ENCODE data around the gene FBXO38. TPM values are rescaled to one million over a fixed set of nuclear protein-coding genes. Genes with fewer than 3 reads are reported as not detected.

FBXO38 gene
- polyA plus RNA-seq, 1 of the 3 experiments (the other 2 are of a cell fraction) = 15.5 TPM

- TF ChIP-seq, protein P1, sequence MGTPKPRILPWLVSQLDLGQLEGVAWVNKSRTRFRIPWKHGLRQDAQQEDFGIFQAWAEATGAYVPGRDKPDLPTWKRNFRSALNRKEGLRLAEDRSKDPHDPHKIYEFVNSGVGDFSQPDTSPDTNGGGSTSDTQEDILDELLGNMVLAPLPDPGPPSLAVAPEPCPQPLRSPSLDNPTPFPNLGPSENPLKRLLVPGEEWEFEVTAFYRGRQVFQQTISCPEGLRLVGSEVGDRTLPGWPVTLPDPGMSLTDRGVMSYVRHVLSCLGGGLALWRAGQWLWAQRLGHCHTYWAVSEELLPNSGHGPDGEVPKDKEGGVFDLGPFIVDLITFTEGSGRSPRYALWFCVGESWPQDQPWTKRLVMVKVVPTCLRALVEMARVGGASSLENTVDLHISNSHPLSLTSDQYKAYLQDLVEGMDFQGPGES (IDR thresholded peaks at IDR 0.05; ENCODE audit: low read depth, low read length) = no peak
- TF ChIP-seq CTCF (IDR thresholded peaks at IDR 0.05) = no peak
- TF ChIP-seq RCOR1 (IDR thresholded peaks at IDR 0.05; ENCODE audit: low read length) = no peak
- TF ChIP-seq MAX (IDR thresholded peaks at IDR 0.05; ENCODE audit: low read depth) = no peak
- TF ChIP-seq RAD21 (IDR thresholded peaks at IDR 0.05; ENCODE audit: low read length) = no peak
- TF ChIP-seq MXI1 (IDR thresholded peaks at IDR 0.05; ENCODE audit: low read depth, low read length) = no peak
- TF ChIP-seq TEAD4 (IDR thresholded peaks at IDR 0.05; ENCODE audit: borderline replicate concordance, insufficient read depth) = no peak
Observed at GRCh38 chr5:148483750-148484149, 100.0 kb downstream of the FBXO38 start (continued).

GRCh38 chr5:148484651-148485050 lies 100.9 kb downstream of the FBXO38 start:
- DNase-seq = no peak
- no peaks in the 10 kb centered on the region for H4K20me1 ChIP-seq (ENCODE audit: insufficient read depth)
- H3K9me3 ChIP-seq = no peaks in the 10 kb centered on the region
- H3K9ac ChIP-seq = no peak overlapping the region
- TF ChIP-seq ELF1 (IDR thresholded peaks at IDR 0.05) (no peak), RFX5 (IDR thresholded peaks at IDR 0.05; ENCODE audit: low read length) (no peak), RAD21 (IDR thresholded peaks at IDR 0.05; ENCODE audit: low read length) (no peak)
- H3F3A ChIP-seq (replicated peaks; ENCODE audit: insufficient read depth) = no peaks in the 10 kb centered on the region
- POLR2A ChIA-PET = no interaction called here
- H3K79me2 ChIP-seq (ENCODE audit: insufficient read depth) = no peaks in the 10 kb centered on the region
- CTCF ChIA-PET = interaction anchor here (1.1 to 2.3 kb wide), 2 partner anchors 28 to 246 kb away, joined by 5 to 6 read pairs; no protein-coding TSS in a partner anchor
- no peaks in the 10 kb centered on the region for H3K36me3 ChIP-seq (replicated peaks in 1 of 2; ENCODE audit: control insufficient read depth in 1 of 2, insufficient read depth in 2 of 2, low read length in 1 of 2)
- H3K27me3 ChIP-seq (ENCODE audit: insufficient read depth) = no peaks in the 10 kb centered on the region
- H3K4me3 ChIP-seq (ENCODE audit: low read depth in 2 of 2, low read length in 1 of 2) = no peak overlapping the region
- H3K4me1 ChIP-seq (ENCODE audit: control insufficient read depth in 1 of 2, insufficient read depth in 2 of 2, low read depth in 1 of 2, low read length in 1 of 2) = no peaks in the 10 kb centered on the region
- no peaks in the 10 kb centered on the region for H3K9me2 ChIP-seq
- no peak overlapping the region for H3K27ac ChIP-seq (ENCODE audit: low read depth in 2 of 2, low read length in 1 of 2)
- no peak overlapping the region for H2AFZ ChIP-seq (ENCODE audit: low read depth)
- H3K4me2 ChIP-seq = no peak overlapping the region

DNA sequence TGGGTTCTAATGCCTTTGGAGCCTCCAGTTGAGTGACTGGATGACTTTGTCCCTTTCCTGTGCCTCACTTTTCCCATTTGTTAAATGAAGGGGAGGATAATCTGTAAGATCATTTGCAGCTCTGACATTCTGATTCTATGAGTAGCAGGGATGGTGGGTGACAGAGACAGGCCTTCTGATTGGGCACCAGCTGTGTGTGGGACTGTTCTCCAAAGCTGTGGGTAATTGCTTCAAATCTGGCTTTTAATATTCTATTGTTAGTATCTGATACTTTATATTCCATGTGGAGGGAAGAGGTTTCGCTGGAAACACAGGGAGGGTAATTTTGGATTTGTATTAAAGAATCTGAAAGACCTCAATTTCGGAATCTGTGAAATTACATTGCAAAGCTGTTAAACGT lies 102.7 kb downstream of the FBXO38 start:
- DNase-seq = no peak
- H3K27me3 ChIP-seq (ENCODE audit: insufficient read depth) = no peaks in the 10 kb centered on the region
- 34% methylated on average over 3 of the region's 3 CpGs for WGBS (ENCODE audit: low lambda C conversion rate)
- TF ChIP-seq FOSL2 (IDR thresholded peaks at IDR 0.05; ENCODE audit: borderline replicate concordance, low read depth) = no peak
- TF ChIP-seq SMC3 (IDR thresholded peaks at IDR 0.05; ENCODE audit: low read depth, low read length) = no peak
- TF ChIP-seq RXRA (IDR thresholded peaks at IDR 0.05; ENCODE audit: borderline replicate concordance, low read depth) = no peak
- TF ChIP-seq, protein P2, sequence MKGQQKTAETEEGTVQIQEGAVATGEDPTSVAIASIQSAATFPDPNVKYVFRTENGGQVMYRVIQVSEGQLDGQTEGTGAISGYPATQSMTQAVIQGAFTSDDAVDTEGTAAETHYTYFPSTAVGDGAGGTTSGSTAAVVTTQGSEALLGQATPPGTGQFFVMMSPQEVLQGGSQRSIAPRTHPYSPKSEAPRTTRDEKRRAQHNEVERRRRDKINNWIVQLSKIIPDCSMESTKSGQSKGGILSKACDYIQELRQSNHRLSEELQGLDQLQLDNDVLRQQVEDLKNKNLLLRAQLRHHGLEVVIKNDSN (IDR thresholded peaks at IDR 0.05; ENCODE audit: borderline replicate concordance, low read depth) = no peak
- TF ChIP-seq, protein P1 (IDR thresholded peaks at IDR 0.05; ENCODE audit: low read depth, low read length) = no peak
- no peak for TF ChIP-seq CHD2 (IDR thresholded peaks at IDR 0.05; ENCODE audit: low read length, partially characterized antibody)
- no peak for TF ChIP-seq GATA2 (CRISPR knock-in tag; IDR thresholded peaks at IDR 0.05)
- no peak for TF ChIP-seq EZH2phosphoT487 (IDR thresholded peaks at IDR 0.05; ENCODE audit: borderline replicate concordance, low read depth)
- TF ChIP-seq, protein P3, sequence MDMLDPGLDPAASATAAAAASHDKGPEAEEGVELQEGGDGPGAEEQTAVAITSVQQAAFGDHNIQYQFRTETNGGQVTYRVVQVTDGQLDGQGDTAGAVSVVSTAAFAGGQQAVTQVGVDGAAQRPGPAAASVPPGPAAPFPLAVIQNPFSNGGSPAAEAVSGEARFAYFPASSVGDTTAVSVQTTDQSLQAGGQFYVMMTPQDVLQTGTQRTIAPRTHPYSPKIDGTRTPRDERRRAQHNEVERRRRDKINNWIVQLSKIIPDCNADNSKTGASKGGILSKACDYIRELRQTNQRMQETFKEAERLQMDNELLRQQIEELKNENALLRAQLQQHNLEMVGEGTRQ (IDR thresholded peaks at IDR 0.05; ENCODE audit: borderline replicate concordance, low read depth, low read length) = no peak
- TF ChIP-seq RCOR1 (IDR thresholded peaks at IDR 0.05; ENCODE audit: low read length) = no peak
- TF ChIP-seq FOXJ3 (CRISPR knock-in tag; IDR thresholded peaks at IDR 0.05) = no peak
- TF ChIP-seq TAF1 (IDR thresholded peaks at IDR 0.05; ENCODE audit: borderline replicate concordance, low read depth, low read length) = no peak
- TF ChIP-seq YY1 (IDR thresholded peaks at IDR 0.05; ENCODE audit: low read depth) = no peak
- no peak for TF ChIP-seq TCF12 (IDR thresholded peaks at IDR 0.05)
- no peak for TF ChIP-seq GABPA (IDR thresholded peaks at IDR 0.05; ENCODE audit: low read depth)

More for the DNA sequence above, 102.7 kb downstream of the FBXO38 start:
- H3K36me3 ChIP-seq (replicated peaks in 1 of 2; ENCODE audit: control insufficient read depth in 1 of 2, insufficient read depth in 2 of 2, low read length in 1 of 2) = no peaks in the 10 kb centered on the region
- no peaks in the 10 kb centered on the region for H3K9me2 ChIP-seq
- POLR2A ChIA-PET = no interaction called here
- no peaks in the 10 kb centered on the region for H3F3A ChIP-seq (replicated peaks; ENCODE audit: insufficient read depth)
- H3K27ac ChIP-seq (ENCODE audit: low read depth in 2 of 2, low read length in 1 of 2) = no peak overlapping the region
- no peaks in the 10 kb centered on the region for H4K20me1 ChIP-seq (ENCODE audit: insufficient read depth)
- no peak overlapping the region for H3K4me2 ChIP-seq
- H3K79me2 ChIP-seq (ENCODE audit: insufficient read depth) = no peaks in the 10 kb centered on the region
- H3K9ac ChIP-seq = no peak overlapping the region
- H3K9me3 ChIP-seq = no peaks in the 10 kb centered on the region
- CTCF ChIA-PET = interaction anchor here (0.6 to 2.3 kb wide), 2 partner anchors 244 to 307 kb away, joined by 4 to 6 read pairs; no protein-coding TSS in a partner anchor
- H2AFZ ChIP-seq (ENCODE audit: low read depth) = no peak overlapping the region
- H3K4me3 ChIP-seq (ENCODE audit: low read depth in 2 of 2, low read length in 1 of 2) = no peak overlapping the region
- H3K4me1 ChIP-seq (ENCODE audit: control insufficient read depth in 1 of 2, insufficient read depth in 2 of 2, low read depth in 1 of 2, low read length in 1 of 2) = no peaks in the 10 kb centered on the region
